GM23338 (cell line): ENCODE measurements around the gene PCNX1. TPM values are rescaled to one million over a fixed set of nuclear protein-coding genes. Genes with fewer than 3 reads are reported as not detected.

Experiments
- ATAC-seq: fragments of 200-7000 bp; cut with Tn5 transposase; 3 replicates; pipeline ENCODE4 v1.9.1; 2020
- DNase-seq: peaks from one replicate; pipeline ENCODE4 v3.0.0-alpha.2; 2015; ENCODE audit warnings: low spot score
- H2AFZ ChIP-seq: fragments of 200-600 bp; sonication (generic); 2 replicates; pipeline ENCODE4 v1.8.0; 2016; ENCODE audit warnings: antibody characterized with exemption, mild to moderate bottlenecking, moderate library complexity
- H3F3A ChIP-seq: fragments of 200-600 bp; sonication (generic); replicated peaks from 2 replicates; pipeline ENCODE4 v1.8.0; 2017; ENCODE audit warnings: antibody characterized with exemption, mixed run types, low read depth
- H3K27ac ChIP-seq: fragments of 200-600 bp; sonication (generic); 2 replicates; pipeline ENCODE4 v1.6.1; 2016; ENCODE audit warnings: low read depth
- H3K27me3 ChIP-seq: fragments of 200-600 bp; sonication (generic); 2 replicates; pipeline ENCODE4 v1.8.0; 2016; ENCODE audit warnings: mild to moderate bottlenecking, mixed run types, moderate library complexity; ENCODE audit not compliant: insufficient read depth
- H3K36me3 ChIP-seq: fragments of 200-600 bp; sonication (generic); 2 replicates; pipeline ENCODE4 v1.8.0; 2016; ENCODE audit warnings: mild to moderate bottlenecking; ENCODE audit not compliant: insufficient read depth
- H3K4me1 ChIP-seq: fragments of 200-600 bp; sonication (generic); 2 replicates; pipeline ENCODE4 v1.8.0; 2016; ENCODE audit warnings: mild to moderate bottlenecking, moderate library complexity; ENCODE audit not compliant: insufficient read depth
- H3K4me2 ChIP-seq: fragments of 200-600 bp; sonication (generic); 2 replicates; pipeline ENCODE4 v1.7.1; 2017; ENCODE audit warnings: mixed run types
- H3K4me3 ChIP-seq: fragments of 200-600 bp; sonication (generic); 2 replicates; pipeline ENCODE4 v1.6.1; 2016; ENCODE audit warnings: mixed run types
- H3K79me2 ChIP-seq: fragments of 200-600 bp; sonication (generic); replicated peaks from 2 replicates; pipeline ENCODE4 v1.8.0; 2017; ENCODE audit warnings: mild to moderate bottlenecking; ENCODE audit not compliant: insufficient read depth
- H3K9me2 ChIP-seq: fragments of 200-600 bp; sonication (generic); 2 replicates; pipeline ENCODE4 v1.8.0; 2017; ENCODE audit not compliant: insufficient read depth
- H4K20me1 ChIP-seq: fragments of 200-600 bp; sonication (generic); replicated peaks from 2 replicates; pipeline ENCODE4 v1.8.0; 2017; ENCODE audit warnings: mild to moderate bottlenecking; ENCODE audit not compliant: insufficient read depth
- H3K27ac Mint-ChIP-seq: 2 replicates; pipeline ENCODE4 v1.8.0; 2020; ENCODE audit warnings: inconsistent platforms, mild to moderate bottlenecking, moderate library complexity, mixed read lengths
- H3K27me3 Mint-ChIP-seq: 3 replicates; pipeline ENCODE4 v1.8.0; 2022; ENCODE audit warnings: low read depth, mild to moderate bottlenecking, moderate library complexity, mixed read lengths, inconsistent platforms; ENCODE audit not compliant: insufficient read depth, poor library complexity
- H3K36me3 Mint-ChIP-seq: 3 replicates; pipeline ENCODE4 v1.8.0; 2021; ENCODE audit warnings: low read depth, mild to moderate bottlenecking, inconsistent platforms, moderate library complexity, mixed read lengths
- H3K4me1 Mint-ChIP-seq: 3 replicates; pipeline ENCODE4 v1.8.0; 2020; ENCODE audit warnings: mild to moderate bottlenecking, inconsistent platforms, mixed read lengths
- H3K4me3 Mint-ChIP-seq: 3 replicates; pipeline ENCODE4 v1.8.0; 2021; ENCODE audit warnings: moderate library complexity, mild to moderate bottlenecking, inconsistent platforms, mixed read lengths
- H3K9me3 Mint-ChIP-seq: 3 replicates; pipeline ENCODE4 v1.8.0; 2020; ENCODE audit warnings: moderate library complexity, mild to moderate bottlenecking, inconsistent platforms, mixed read lengths
- CREB1 ChIP-seq: fragments of 250-450 bp; sonication (Bioruptor Pico); IDR thresholded peaks from 2 replicates; pipeline ENCODE4 v1.5.0; 2020; ENCODE audit warnings: low read depth, mild to moderate bottlenecking, moderate library complexity
- CTCF ChIP-seq, 2 experiments: fragments of 200-600 bp in 1 of 2; sonication (generic) in 1 of 2; conservative IDR thresholded peaks; 2 replicates each; pipeline versions ENCODE4 v1.5.1 to v1.6.1; 2016 to 2017; ENCODE audit warnings: antibody characterized with exemption in 2 of 2, low read depth in 2 of 2, mild to moderate bottlenecking in 2 of 2, moderate library complexity in 1 of 2
- EZH2 ChIP-seq: fragments of 200-600 bp; sonication (generic); IDR thresholded peaks from one replicate; pipeline ENCODE4 v1.8.0; 2017; ENCODE audit warnings: antibody characterized with exemption, mild to moderate bottlenecking, low read depth; ENCODE audit not compliant: unreplicated experiment
- EZH2phosphoT487 ChIP-seq: fragments of 200-600 bp; sonication (generic); IDR thresholded peaks from one replicate; pipeline ENCODE4 v1.8.1; 2018; ENCODE audit warnings: antibody characterized with exemption; ENCODE audit not compliant: unreplicated experiment
- JUNB ChIP-seq: IDR thresholded peaks from one replicate; pipeline ENCODE4 v1.6.1; 2016; ENCODE audit warnings: antibody characterized with exemption; ENCODE audit not compliant: unreplicated experiment
- NANOG ChIP-seq: IDR thresholded peaks from 2 replicates; pipeline ENCODE4 v1.6.1; 2016; ENCODE audit warnings: antibody characterized with exemption, borderline replicate concordance
- POLR2AphosphoS5 ChIP-seq: IDR thresholded peaks from 2 replicates; pipeline ENCODE4 v1.6.1; 2016; ENCODE audit warnings: antibody characterized with exemption, low read depth
- REST ChIP-seq: IDR thresholded peaks from one replicate; pipeline ENCODE4 v1.6.1; 2018; ENCODE audit warnings: antibody characterized with exemption; ENCODE audit not compliant: unreplicated experiment
- STAT1 ChIP-seq: IDR thresholded peaks from one replicate; pipeline ENCODE4 v1.6.1; 2016; ENCODE audit warnings: antibody characterized with exemption; ENCODE audit not compliant: unreplicated experiment
- ZNF114 ChIP-seq: fragments of 250-450 bp; sonication (Bioruptor Pico); IDR thresholded peaks from 2 replicates; pipeline ENCODE4 v1.5.0; 2020; ENCODE audit warnings: mild to moderate bottlenecking, moderate library complexity
- ZNF331 ChIP-seq: fragments of 250-450 bp; sonication (Bioruptor Pico); IDR thresholded peaks from 2 replicates; pipeline ENCODE4 v1.5.0; 2020; ENCODE audit warnings: low read depth, mild to moderate bottlenecking, moderate library complexity
- ZNF462 ChIP-seq: fragments of 250-450 bp; sonication (Bioruptor Pico); IDR thresholded peaks from 2 replicates; pipeline ENCODE4 v1.5.0; 2020; ENCODE audit warnings: mild to moderate bottlenecking, moderate library complexity
- polyA plus RNA-seq: library from polyadenylated mRNA; unstranded; fragments of >200 nt; fragmentation: Nextera tagmentation; extraction: Ambion mirVana; gene quantifications from 2 replicates; pipeline ENCODE4 v1.2.1, GENCODE V29; 2016
- total RNA-seq: library from RNA; depleted of rRNA; stranded (reverse); fragments of >200 nt; shearing (Covaris generic); gene quantifications from 2 replicates; pipeline ENCODE4 v1.2.3, GENCODE V29; 2014
- TF ChIP-seq, protein P1 (sequence below): IDR thresholded peaks from 2 replicates; pipeline ENCODE4 v1.6.1; 2016; ENCODE audit warnings: antibody characterized with exemption

Gene PCNX1
- total and polyA plus RNA-seq, 2 experiments from 2014 or later: 19.4 to 53.1 TPM

- Histone ChIP-seq H3K4me3 (no peak overlapping the region), H3K27ac (no peak overlapping the region), H3K79me2 (no peaks in the 10 kb centered on the region), H3K4me2 (no peak overlapping the region), H3F3A (no peaks in the 10 kb centered on the region), H3K9me2 (no peaks in the 10 kb centered on the region), H3K27me3 (no peaks in the 10 kb centered on the region), H2AFZ (no peak overlapping the region), H3K36me3 (peaks cover 33% of the 10 kb centered on the region), H3K4me1 (no peaks in the 10 kb centered on the region), H4K20me1 (no peaks in the 10 kb centered on the region)
- ATAC-seq: no peak
- no peak for DNase-seq
- H3K36me3 Mint-ChIP-seq: peaks cover 72% of the 10 kb centered on the region
- no peak overlapping the region for H3K27ac Mint-ChIP-seq
- H3K4me3 Mint-ChIP-seq: no peak overlapping the region
- no peak for TF ChIP-seq CREB1 (CRISPR knock-in tag)
- TF ChIP-seq, protein P1, sequence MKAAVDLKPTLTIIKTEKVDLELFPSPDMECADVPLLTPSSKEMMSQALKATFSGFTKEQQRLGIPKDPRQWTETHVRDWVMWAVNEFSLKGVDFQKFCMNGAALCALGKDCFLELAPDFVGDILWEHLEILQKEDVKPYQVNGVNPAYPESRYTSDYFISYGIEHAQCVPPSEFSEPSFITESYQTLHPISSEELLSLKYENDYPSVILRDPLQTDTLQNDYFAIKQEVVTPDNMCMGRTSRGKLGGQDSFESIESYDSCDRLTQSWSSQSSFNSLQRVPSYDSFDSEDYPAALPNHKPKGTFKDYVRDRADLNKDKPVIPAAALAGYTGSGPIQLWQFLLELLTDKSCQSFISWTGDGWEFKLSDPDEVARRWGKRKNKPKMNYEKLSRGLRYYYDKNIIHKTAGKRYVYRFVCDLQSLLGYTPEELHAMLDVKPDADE: no peak
- no peak for TF ChIP-seq POLR2AphosphoS5
- no peak for TF ChIP-seq EZH2
- no peak for TF ChIP-seq EZH2phosphoT487
- TF ChIP-seq ZNF331: no peak
- TF ChIP-seq NANOG: no peak
- no peak for TF ChIP-seq STAT1
- TF ChIP-seq ZNF114 (CRISPR knock-in tag): no peak
- TF ChIP-seq JUNB: no peak
- no peak for TF ChIP-seq CTCF (conservative IDR thresholded peaks at IDR 0.05; ENCODE audit: low read depth in 2 of 2)
- TF ChIP-seq ZNF462 (CRISPR knock-in tag): no peak
- TF ChIP-seq REST: no peak
- no peaks in the 10 kb centered on the region for H3K27me3 Mint-ChIP-seq
- no peaks in the 10 kb centered on the region for H3K4me1 Mint-ChIP-seq
- peaks cover 6% of the 10 kb centered on the region; the same call in 2 of the 3 replicates for H3K9me3 Mint-ChIP-seq
Measured at GRCh38 chr14:71062581-71063303, 155.5 kb downstream of the PCNX1 start.
